Globus pallidus (tissue), 1 donor: ENCODE results near the gene SYK.
"Not testable (repeated sequence)": the region's sequence is repeated elsewhere in the genome, so short reads cannot be mapped to it uniquely, and the experiment has no call there.

Experiments used
- DNase-seq: peaks from one replicate; pipeline ENCODE4 v3.0.0-alpha.2; 2015; ENCODE audit warnings: low spot score

Gene SYK

GRCh38 chr9:90880669-90881068, 79.0 kb downstream of the SYK start:
- DNase-seq = no peak

- no peak for DNase-seq
These were observed 80.0 kb downstream of the SYK start for GRCh38 chr9:90881648-90882047.

DNA sequence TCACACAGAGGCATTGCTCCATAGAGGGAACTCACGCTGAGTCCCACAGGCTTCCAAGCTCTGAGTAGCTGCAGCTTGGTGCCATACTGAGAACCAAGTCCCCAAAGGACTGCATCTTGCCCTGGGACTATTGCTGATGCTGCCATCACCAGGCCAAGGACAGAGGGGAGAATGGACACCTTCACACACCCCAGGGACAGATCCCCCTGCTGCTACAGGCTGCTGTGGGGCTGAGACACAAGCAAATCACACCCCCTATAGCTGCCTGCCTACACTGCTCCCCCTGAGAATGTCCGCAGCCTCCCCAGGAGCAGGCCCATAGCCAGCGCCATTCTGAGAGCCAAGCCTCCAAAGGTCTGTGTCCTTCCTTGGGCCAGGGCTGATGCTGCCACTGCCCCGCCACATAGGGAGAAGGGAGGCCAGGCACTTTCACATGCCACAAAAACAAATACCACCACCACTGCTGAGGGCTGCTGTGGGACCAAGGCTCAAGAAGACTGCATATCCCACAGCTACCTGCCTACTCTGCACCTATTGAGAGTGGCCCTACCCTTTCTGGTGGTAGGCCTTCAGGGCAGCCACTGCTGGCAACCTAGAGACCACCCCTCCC, 81.5 kb downstream of the SYK start:
- DNase-seq = no peak

DNA sequence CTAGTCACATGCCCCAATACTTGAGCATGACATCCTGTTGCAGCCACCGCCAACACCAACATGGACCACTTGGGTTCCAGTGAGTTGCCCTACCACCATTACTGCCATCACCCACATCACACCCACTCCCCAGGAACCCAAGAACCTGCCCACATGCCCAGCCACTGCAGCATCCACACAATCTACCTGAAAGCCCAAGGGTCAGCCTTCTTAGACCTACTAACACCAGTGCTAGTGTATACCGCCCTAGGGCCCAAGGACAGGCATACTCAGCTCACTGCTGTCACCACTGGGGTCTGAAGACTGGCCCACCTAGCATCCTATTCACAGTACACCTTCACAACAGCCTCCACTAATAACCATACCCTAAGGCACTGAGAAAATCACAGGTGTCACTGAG, 82.0 kb downstream of the SYK start:
- DNase-seq = no peak

DNA sequence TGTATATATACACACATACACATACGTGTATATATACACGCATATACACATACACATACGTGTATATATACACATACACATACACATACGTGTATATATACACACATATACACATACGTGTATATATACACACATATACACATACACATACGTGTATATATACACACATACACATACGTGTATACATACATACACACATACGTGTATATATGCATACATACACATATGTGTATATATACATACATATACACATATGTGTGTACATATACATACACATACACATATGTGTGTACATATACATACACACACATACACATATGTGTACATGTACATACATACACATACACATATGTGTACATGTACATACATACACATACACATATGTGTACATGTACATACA, 82.6 kb downstream of the SYK start:
- no peak for DNase-seq

DNA sequence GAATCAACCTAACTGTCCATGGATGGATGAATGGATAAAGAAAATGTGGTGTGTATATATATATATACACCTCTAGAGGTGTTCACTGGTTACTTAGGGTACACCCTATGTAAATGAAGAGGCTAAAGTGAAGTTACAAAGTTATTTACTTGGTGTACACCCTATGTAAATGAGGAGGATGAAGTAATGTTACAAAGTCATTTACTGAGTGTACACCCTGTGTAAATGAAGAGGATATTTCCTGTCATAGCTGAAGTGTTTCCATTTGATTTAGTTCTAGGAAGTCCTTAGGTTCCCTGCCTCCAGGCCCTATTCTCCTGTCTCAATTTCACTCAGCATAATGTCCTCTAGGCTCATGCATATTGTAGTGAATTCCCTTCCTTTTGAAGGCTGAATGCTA, 85.2 kb downstream of the SYK start:
- DNase-seq = not testable (repeated sequence)

DNA sequence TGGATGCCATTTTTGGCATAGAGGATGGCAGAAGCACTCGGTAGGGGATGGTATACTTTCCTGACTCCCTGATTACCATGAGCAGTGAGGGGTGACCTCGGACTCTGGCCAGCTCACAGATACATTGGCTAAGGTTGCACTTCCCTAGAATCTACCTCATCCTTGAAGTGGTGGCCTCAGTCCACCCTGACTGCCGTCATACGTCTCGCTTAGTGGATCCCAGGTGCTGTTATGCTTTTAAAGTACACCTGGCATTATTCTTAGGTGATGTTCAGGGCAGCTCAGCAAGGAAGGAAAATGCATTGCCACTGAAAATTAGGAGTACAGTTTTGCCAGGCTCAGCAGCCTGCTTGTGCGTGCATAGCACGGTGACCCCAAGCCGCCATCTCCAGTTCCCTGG, 87.3 kb downstream of the SYK start:
- DNase-seq = no peak

DNA sequence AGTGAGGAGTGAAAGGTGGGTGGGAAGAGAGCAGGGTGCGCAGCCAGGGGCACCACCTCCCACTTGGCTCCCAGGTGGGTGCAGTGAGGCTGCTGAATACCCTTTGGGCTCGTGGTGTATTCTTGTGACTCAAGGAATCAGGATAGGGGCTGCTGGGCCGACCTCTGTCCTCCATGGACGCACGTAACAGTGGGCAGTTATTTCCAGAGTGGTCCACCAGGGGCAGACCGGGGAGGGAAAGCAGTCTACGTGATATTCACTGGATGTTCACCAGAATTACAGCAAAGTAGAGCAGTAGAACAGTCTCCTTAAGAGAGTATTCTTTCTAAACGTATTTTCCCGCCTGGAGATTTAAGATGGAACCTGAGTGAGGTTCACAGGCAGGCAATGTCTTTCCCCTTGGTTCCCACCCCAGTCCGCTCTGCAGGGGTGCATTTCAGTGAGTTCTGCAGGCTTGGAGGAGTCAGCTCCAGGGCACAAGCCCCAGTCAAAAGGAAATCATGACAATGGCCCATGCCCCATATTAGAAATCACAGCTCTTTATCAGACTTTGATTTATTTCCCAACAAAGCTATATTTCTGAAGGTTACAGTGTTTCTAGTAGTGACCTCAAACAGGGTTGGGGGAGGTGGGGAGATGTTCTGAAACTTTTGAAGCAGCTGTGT, 88.7 kb downstream of the SYK start:
- no peak for DNase-seq

DNA sequence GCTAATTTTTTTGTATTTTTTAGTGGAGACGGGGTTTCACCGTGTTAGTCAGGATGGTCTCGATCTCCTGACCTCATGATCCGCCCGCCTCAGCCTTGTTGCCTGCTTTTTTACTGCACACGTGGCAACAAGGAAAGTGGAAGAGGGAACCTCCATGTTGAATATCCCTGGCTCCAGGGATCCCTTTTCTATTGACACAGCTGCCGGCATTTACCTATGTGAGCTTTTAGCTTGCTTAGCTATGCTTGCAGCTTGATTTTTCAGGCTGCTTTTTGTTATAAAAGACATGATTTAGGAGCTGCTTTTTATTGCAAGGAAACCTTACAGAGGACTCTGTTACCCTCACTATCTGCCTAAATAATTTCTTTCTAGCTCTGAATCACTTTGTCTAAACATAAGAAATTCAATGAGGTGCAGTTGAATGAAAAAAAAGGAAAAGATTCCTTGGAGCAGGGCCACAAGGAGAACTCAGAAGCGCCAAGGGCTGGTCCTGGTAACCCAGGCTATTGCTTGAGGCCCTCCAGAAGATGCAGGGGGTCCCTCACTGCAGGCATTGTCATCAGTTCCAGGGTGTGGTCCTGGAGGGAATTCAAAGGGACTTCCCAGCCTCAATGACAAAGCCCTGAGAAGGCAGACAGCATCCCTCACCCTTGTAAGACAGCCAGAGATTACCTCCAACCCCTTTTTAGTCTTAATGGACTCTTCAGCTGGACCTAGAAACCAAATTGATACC, 89.9 kb downstream of the SYK start:
- no peak for DNase-seq

DNA sequence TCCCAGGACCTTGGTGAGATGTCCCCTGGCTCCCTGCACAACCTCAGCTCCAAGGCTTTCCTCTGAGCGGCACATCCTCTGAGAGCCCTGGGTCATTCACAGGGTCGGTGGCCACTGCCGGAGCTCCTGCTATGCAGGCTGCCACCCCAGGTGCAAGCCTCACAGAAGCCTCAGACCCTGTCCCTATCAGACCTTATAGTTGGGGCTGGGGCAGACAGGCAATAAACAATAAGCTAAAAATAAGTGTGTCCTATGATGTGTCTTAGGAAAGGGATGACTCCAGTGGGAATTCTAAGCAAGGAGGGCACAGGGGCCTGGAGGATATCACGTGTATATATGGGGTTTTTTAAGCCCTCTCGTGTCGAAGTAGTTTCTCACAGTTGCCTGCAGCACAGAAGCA, 91.3 kb downstream of the SYK start:
- DNase-seq = no peak

DNA sequence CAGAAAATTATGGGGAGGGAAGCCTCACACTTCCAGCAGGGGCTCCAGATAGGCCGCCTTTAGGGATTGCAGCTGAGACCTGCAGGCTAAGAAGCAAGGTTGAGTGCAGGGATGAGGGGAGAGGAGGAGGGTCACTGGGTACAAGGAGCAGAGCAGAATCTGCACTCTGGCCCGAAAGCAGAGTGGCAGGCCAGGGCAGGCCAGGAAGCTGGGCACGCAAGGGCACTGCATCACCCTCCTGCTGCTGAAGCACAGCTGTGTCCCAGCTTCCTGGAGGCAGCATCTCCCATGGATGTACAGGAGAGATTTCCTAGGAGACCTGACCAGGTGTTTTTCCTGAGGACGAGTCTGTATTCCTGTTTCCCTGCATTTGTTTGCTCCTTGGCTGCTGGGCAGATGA, 92.1 kb downstream of the SYK start:
- DNase-seq = no peak

- DNase-seq = no peak
These were observed 93.5 kb downstream of the SYK start for GRCh38 chr9:90894986-90895687.

GRCh38 chr9:90895786-90896185, 94.2 kb downstream of the SYK start:
- DNase-seq = no peak

DNA sequence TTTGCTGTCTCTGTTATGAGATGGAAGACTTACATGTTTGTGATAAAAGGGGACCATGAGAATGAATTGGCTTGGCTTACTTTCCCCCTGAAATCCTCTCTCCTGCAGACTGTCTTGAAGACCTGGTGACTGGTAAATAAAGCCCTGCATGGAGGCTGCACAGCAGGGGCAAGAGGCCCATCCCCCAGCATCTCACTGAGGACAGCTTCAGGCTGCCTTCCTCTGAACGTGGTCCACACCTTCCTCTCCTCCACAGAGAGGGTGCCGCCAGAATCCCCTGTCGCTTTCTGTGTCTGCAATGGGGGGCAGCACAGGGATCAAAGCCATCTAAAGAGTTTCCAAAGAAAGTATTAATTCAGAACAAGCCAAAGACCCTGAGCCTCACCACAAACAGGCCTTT, 94.6 kb downstream of the SYK start:
- DNase-seq = no peak

DNA sequence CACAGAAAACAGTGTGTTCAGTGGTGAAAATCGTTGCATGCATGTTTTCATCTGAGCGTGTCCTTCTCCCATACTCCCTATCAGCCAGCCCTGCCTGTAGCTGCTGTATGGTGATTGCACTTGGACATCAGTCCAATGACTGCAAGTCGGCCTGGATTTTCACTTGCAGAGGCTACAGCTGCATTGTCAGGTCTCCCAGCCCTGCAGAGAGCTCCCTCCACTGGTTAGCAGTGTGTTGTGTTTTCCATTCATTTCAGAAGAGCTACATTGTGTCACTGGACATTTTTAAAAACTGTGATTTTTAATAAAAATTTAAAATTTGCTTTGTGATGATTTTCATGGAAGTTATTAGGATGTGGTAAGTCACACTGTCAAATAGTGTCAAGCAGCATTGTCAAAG, 96.6 kb downstream of the SYK start:
- DNase-seq = no peak

DNA sequence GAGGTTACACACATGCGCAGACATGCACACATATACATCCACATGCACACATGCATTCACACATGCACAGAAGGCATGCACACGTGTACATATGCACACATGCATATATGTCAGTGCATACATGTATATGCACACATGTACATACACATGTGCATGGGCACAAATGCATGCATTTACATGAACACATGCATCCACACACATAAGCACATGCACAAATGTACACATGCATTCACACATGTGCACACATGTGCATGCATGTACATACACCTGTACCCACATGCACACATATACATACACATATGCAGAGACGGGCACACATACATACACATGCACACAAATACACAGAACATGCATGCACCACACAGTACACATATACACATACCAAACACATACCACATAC, 97.7 kb downstream of the SYK start:
- no peak for DNase-seq

GRCh38 chr9:90900130-90900529, 98.5 kb downstream of the SYK start:
- DNase-seq = no peak

DNA sequence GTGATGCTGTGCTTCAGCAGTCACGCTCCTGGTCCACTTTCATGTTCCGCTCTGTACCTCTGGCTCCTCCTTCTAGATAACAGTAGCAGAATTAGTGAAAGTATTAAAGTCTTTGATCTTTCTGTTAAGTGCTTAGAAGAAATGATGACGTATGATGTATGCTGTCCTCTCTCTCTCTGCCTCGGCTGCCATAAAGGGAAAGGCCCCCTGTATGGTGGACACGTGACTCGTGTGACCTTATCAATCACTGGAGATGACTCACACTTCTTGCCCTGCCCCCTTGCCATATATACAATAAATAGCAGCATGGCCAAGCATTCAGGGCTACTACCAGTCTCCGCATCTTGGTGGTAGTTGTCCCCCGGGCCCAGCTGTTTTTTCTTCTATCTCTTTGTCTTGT, 100.3 kb downstream of the SYK start:
- DNase-seq = no peak

GRCh38 chr9:90903766-90904424, 102.3 kb downstream of the SYK start:
- DNase-seq = no peak

DNA sequence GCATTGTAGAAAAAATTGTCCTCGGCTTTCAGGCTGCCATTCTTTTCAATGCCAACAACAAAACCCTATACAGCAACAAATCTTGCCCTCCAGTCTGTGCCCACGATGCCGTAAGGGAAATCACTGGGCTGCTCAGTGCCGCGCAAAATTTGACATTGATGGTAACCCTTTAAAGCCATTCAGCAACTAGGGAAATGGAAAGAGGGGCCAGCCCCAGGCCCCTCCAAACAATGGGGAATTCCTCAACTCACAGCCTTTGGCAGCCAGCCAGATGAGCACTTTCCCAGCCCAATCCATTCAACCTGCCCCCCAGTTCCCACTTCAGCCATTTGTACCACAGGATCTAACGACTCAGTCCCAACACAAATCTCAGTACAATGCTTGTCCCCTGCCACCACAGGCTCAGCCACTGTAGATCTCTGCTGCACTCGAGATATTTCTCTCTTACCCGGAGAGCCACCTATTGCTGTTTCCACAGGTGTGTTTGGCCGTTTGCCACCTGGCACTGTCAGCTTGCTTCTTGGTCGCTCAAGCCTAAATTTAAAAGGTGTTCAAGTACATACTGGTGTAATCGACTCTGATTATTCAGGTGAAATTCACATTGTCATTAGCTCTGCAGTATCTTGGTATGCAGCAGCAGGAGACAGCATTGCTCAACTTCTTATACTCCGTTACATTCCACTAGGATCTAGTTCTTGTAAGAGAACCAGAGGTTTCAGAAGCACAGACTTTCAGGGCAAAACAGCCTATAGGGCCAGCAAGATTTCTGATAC, 103.3 kb downstream of the SYK start:
- DNase-seq = no peak

- DNase-seq = no peak
These were observed 104.2 kb downstream of the SYK start for GRCh38 chr9:90905822-90906221.
